Lower leg skin (tissue), 4 donors: ENCODE measurements around the gene PHF13. TPM values are rescaled to one million over a fixed set of nuclear protein-coding genes. Genes with fewer than 3 reads are reported as not detected.

ENCODE experiments used
- DNase-seq, 2 donors: peaks; one replicate each; pipeline ENCODE4 v3.0.0-alpha.2; 2019; ENCODE audit warnings: low spot score in 2 of 2
- H3K4me3 ChIP-seq: fragments of 200-600 bp; sonication (generic); 2 replicates; pipeline ENCODE4 v1.5.1; 2017; ENCODE audit warnings: mild to moderate bottlenecking, low read depth; ENCODE audit not compliant: poor library complexity, severe bottlenecking
- POLR2A ChIP-seq, 2 donors: fragments of 450-650 bp; IDR thresholded peaks; one replicate each; pipeline ENCODE4 v1.6.1; 2016 to 2017; ENCODE audit warnings: antibody characterized with exemption in 2 of 2, mild to moderate bottlenecking in 1 of 2, moderate library complexity in 1 of 2
- WGBS, 2 donors: methylation state at CpG; one replicate each; pipeline ENCODE4 v1.1.5; 2018; 5-methylcytosine and 5-hydroxymethylcytosine counted together
- intact Hi-C: fragments of 100-400 bp; cut with DNase I; formaldehyde crosslinking; loops from one replicate; pipeline ENCODE4 v1.15.0; 2023; ENCODE audit warnings: low total_unique reads
- total RNA-seq, 4 donors: library from RNA; depleted of rRNA; stranded (reverse); fragments of >200 nt; gene quantifications; one replicate each; pipeline ENCODE4 v1.1.0, GENCODE V29; 2016
- TF ChIP-seq, protein P1 (sequence below), 3 donors: fragments of 450-650 bp; IDR thresholded peaks; one replicate each; pipeline ENCODE4 v1.5.1; 2016; ENCODE audit warnings: antibody characterized with exemption in 3 of 3, mild to moderate bottlenecking in 3 of 3, moderate library complexity in 2 of 3

PHF13 gene
- total RNA-seq, 4 donors from 2014 or later: 18.4 to 26.7 (median 21.1) TPM

DNA sequence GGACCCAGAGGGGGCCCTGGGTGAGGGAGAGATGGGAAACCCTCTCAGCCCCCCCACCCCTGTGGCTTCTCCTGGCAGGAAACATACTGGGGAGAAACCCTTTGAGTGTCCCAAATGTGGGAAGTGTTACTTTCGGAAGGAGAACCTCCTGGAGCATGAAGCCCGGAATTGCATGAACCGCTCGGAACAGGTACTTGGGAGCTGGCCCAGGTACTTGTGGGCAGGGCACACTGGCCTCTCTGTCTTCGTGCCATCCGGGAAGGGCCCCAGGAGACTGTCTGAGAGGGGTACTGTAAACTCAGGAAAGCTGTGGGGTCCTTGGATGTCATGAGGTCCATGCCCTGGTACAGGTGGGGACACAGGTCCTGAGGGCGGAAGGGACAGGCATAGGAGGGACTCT is 27.7 kb upstream of the PHF13 start:
- TF ChIP-seq, protein P1, sequence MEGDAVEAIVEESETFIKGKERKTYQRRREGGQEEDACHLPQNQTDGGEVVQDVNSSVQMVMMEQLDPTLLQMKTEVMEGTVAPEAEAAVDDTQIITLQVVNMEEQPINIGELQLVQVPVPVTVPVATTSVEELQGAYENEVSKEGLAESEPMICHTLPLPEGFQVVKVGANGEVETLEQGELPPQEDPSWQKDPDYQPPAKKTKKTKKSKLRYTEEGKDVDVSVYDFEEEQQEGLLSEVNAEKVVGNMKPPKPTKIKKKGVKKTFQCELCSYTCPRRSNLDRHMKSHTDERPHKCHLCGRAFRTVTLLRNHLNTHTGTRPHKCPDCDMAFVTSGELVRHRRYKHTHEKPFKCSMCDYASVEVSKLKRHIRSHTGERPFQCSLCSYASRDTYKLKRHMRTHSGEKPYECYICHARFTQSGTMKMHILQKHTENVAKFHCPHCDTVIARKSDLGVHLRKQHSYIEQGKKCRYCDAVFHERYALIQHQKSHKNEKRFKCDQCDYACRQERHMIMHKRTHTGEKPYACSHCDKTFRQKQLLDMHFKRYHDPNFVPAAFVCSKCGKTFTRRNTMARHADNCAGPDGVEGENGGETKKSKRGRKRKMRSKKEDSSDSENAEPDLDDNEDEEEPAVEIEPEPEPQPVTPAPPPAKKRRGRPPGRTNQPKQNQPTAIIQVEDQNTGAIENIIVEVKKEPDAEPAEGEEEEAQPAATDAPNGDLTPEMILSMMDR (IDR thresholded peaks at IDR 0.05): no peak
- no peak for DNase-seq
- WGBS, 2 donors: 54 to 82% methylated on average over 7 of the region's 7 CpGs
- no peak overlapping the region for H3K4me3 ChIP-seq
- intact Hi-C loops: no loop called here

DNA sequence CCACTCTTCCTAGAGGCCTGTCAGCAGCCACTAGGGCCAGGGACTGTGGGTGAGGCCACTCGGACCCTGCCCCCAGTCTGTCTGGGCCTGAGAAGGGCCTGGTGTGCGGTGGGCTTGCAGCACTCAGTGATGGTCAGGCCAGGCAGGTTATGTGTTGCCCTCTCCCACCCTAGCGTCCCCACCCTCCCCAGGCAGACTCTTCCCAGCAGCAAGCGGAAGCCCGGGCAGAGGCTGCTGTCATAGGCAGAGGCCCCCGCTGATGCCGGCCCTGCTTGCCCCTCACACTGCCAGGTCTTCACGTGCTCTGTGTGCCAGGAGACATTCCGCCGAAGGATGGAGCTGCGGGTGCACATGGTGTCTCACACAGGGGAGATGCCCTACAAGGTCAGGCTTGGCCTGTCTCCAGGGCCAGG is 27.1 kb upstream of the PHF13 start:
- intact Hi-C loops: no loop called here
- TF ChIP-seq, protein P1 (IDR thresholded peaks at IDR 0.05): no peak
- no peak for TF ChIP-seq POLR2A (IDR thresholded peaks at IDR 0.05)
- WGBS, 2 donors: 71% methylated on average over 10 of the region's 11 CpGs; no CpG with 5 or more reads in 1 of the 2 donors
- no peak overlapping the region for H3K4me3 ChIP-seq
- DNase-seq: no peak

DNA sequence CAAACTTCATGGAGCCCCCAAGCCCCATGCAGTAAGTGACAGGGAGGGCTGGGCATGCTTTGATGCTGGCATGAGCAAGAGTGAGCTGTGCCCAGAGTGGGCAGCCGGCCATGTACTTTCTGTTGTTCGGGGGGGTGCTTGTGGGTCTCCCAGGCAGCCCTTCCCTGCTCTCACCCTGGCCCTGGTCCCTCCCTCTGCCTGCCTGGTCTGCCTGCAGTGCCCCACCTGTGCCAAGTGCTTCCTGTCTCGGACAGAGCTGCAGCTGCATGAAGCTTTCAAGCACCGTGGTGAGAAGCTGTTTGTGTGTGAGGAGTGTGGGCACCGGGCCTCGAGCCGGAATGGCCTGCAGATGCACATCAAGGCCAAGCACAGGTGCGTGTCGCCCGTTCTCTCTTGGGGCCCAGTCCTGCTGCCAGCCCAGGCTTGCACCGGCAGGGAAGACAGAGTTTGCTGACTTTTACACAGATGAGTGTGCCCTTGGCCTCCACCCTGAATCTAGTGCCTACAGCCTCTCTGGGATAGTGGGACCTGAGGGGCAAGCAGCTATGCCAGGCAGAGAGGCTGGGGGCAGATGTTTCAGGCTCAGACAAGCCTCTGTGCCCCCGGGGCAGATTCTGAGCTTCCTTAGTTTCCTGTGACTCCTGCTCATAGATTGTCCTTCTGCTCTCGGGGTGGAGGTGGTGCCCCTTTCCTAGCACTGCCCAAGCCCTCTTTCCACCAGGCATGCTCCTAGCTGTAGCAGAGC is 26.1 kb upstream of the PHF13 start:
- WGBS, 2 donors: 29 to 34% methylated on average over 13 of the region's 13 CpGs
- TF ChIP-seq, protein P1 (IDR thresholded peaks at IDR 0.05): no peak
- no peak for TF ChIP-seq POLR2A (IDR thresholded peaks at IDR 0.05)
- no peak for DNase-seq
- no peak overlapping the region for H3K4me3 ChIP-seq
- intact Hi-C loops: no loop called here

DNA sequence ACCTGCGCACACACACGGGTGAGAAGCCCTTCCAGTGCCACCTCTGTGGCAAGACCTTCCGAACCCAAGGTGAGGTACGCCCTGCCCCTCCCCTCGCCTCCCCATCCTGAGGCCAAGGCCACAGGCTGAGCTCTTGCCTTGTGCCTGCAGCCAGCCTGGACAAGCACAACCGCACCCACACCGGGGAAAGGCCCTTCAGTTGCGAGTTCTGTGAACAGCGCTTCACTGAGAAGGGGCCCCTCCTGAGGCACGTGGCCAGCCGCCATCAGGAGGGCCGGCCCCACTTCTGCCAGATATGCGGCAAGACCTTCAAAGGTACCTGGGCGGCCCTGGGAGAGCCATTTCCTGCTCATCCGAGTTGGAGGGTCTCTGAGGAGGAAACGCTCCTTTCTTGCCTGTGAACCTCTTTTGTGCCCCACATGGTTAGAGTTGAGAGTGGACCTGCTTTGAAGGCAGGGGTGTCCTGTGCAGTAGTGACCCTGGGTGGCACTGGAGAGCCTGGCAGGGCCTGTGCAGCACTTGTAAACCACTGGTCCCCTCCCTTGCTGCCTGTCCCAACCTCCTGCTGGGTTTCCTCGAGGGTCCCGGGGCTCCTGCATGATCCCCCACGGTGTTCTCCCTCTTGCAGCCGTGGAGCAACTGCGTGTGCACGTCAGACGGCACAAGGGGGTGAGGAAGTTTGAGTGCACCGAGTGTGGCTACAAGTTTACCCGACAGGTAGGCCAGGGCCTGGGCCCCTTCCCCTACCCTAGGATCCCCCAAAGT is 25.2 kb upstream of the PHF13 start:
- WGBS, 2 donors: 62 to 66% methylated on average over 14 to 17 of the region's 25 CpGs
- DNase-seq: no peak
- TF ChIP-seq POLR2A (IDR thresholded peaks at IDR 0.05): no peak
- TF ChIP-seq, protein P1 (IDR thresholded peaks at IDR 0.05): no peak
- H3K4me3 ChIP-seq: no peak overlapping the region
- intact Hi-C loops: no loop called here

DNA sequence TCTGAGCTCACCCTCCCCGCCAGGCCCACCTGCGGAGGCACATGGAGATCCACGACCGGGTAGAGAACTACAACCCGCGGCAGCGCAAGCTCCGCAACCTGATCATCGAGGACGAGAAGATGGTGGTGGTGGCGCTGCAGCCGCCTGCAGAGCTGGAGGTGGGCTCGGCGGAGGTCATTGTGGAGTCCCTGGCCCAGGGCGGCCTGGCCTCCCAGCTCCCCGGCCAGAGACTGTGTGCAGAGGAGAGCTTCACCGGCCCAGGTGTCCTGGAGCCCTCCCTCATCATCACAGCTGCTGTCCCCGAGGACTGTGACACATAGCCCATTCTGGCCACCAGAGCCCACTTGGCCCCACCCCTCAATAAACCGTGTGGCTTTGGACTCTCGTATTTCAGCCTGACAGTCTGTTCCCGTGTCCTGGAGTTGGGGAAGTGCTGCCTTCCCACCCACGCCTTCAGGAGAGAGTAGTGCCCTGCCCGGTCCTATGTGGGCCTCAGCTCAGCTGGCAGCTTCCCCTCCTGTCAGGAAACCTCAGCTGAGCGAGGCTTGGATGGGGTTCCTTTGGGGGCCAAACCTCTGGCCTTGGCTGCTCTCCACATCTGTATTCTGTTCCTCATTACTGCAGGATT is 24.5 kb upstream of the PHF13 start:
- intact Hi-C loops: no loop called here
- H3K4me3 ChIP-seq: no peak overlapping the region
- TF ChIP-seq, protein P1 (IDR thresholded peaks at IDR 0.05): no peak
- TF ChIP-seq POLR2A (IDR thresholded peaks at IDR 0.05): no peak
- no peak for DNase-seq
- 71 to 76% methylated on average over 23 to 24 of the region's 24 CpGs for WGBS, 2 donors
